IMR-90 (cell line): ENCODE results near the gene APOL3. TPM values are rescaled to one million over a fixed set of nuclear protein-coding genes. Genes with fewer than 3 reads are reported as not detected.

Experiments used
- ATAC-seq: fragments of 200-7000 bp; cut with Tn5 transposase; 2 replicates; pipeline ENCODE4 v1.9.1; 2020; ENCODE audit warnings: low read depth, mild to moderate bottlenecking, moderate library complexity
- BruUV-seq: library from RNA; stranded (reverse); fragments of 400-500 nt; replicated peaks from 2 replicates; lab custom pipeline; 2021; lab: Mats Ljungman, UMichigan
- CTCF ChIA-PET: fragments of 300-600 bp; formaldehyde crosslinking; extraction: SDS; loops from one replicate; lab custom pipeline; 2021; ENCODE audit warnings: antibody characterized with exemption; lab: Yijun Ruan, JAX
- POLR2A ChIA-PET: fragments of 300-600 bp; sonication (Branson Sonifier 250); formaldehyde crosslinking; loops from one replicate; lab custom pipeline; 2022; ENCODE audit warnings: antibody characterized with exemption; ENCODE audit not compliant: unreplicated experiment; lab: Charles Lee
- DNase-seq: peaks from one replicate; pipeline ENCODE4 v3.0.0; 2013
- H2AFZ ChIP-seq: replicated peaks from 2 replicates; pipeline ENCODE3; 2013; ENCODE audit warnings: low read length, mild to moderate bottlenecking; ENCODE audit not compliant: poor library complexity
- H2AK5ac ChIP-seq: 2 replicates; pipeline ENCODE4 v1.6.1; 2013; ENCODE audit warnings: low read depth, low read length, inconsistent platforms
- H2AK9ac ChIP-seq: replicated peaks from 2 replicates; pipeline ENCODE3; 2013; ENCODE audit warnings: mild to moderate bottlenecking, low read depth, low read length, moderate library complexity; ENCODE audit not compliant: poor library complexity
- H2BK120ac ChIP-seq: 2 replicates; pipeline ENCODE4 v1.6.1; 2013; ENCODE audit warnings: low read depth, low read length, inconsistent platforms
- H2BK15ac ChIP-seq: 3 replicates; pipeline ENCODE4 v1.6.1; 2013; ENCODE audit warnings: low read depth, low read length, inconsistent platforms
- H2BK20ac ChIP-seq: 2 replicates; pipeline ENCODE4 v1.6.1; 2013; ENCODE audit warnings: low read depth, mild to moderate bottlenecking, inconsistent platforms, low read length, moderate library complexity
- H2BK5ac ChIP-seq: 2 replicates; pipeline ENCODE4 v1.6.1; 2013; ENCODE audit warnings: mild to moderate bottlenecking, low read depth, low read length, inconsistent platforms; ENCODE audit not compliant: poor library complexity, severe bottlenecking
- H3K14ac ChIP-seq: replicated peaks from 2 replicates; pipeline ENCODE4 v1.6.1; 2013; ENCODE audit warnings: low read depth, low read length, inconsistent platforms
- H3K18ac ChIP-seq: 2 replicates; pipeline ENCODE4 v1.6.1; 2013; ENCODE audit warnings: low read depth, low read length, control low read depth
- H3K23ac ChIP-seq: 2 replicates; pipeline ENCODE4 v1.6.1; 2013; ENCODE audit warnings: low read depth, low read length, inconsistent platforms
- H3K27ac ChIP-seq: 2 replicates; pipeline ENCODE4 v1.5.1; 2013; ENCODE audit warnings: mild to moderate bottlenecking, control low read depth, low read length; ENCODE audit not compliant: insufficient read depth
- H3K27me3 ChIP-seq: 2 replicates; pipeline ENCODE4 v1.6.1; 2013; ENCODE audit warnings: low read length; ENCODE audit not compliant: control insufficient read depth, insufficient read depth
- H3K36me3 ChIP-seq: 2 replicates; pipeline ENCODE4 v1.6.1; 2013; ENCODE audit warnings: low read length, mixed read lengths; ENCODE audit not compliant: control insufficient read depth, insufficient read depth
- H3K4ac ChIP-seq: 2 replicates; pipeline ENCODE4 v1.6.1; 2013; ENCODE audit warnings: low read depth, low read length, inconsistent platforms
- H3K4me1 ChIP-seq: 2 replicates; pipeline ENCODE4 v1.6.1; 2013; ENCODE audit warnings: low read length, mixed read lengths; ENCODE audit not compliant: control insufficient read depth, insufficient read depth
- H3K4me2 ChIP-seq: 2 replicates; pipeline ENCODE4 v1.6.1; 2013; ENCODE audit warnings: low read depth, mild to moderate bottlenecking, control low read depth, low read length, moderate library complexity
- H3K4me3 ChIP-seq: 2 replicates; pipeline ENCODE4 v1.5.1; 2013; ENCODE audit warnings: low read depth, mild to moderate bottlenecking, control low read depth, low read length, moderate library complexity; ENCODE audit not compliant: insufficient read depth
- H3K56ac ChIP-seq: 2 replicates; pipeline ENCODE4 v1.6.1; 2013; ENCODE audit warnings: low read length, inconsistent platforms; ENCODE audit not compliant: insufficient read depth; ENCODE audit errors: extremely low read depth
- H3K79me1 ChIP-seq, 2 experiments: 2 replicates each; pipeline ENCODE4 v1.6.1; 2013; ENCODE audit warnings: low read length in 2 of 2, inconsistent platforms in 1 of 2, low read depth in 1 of 2
- H3K9ac ChIP-seq: 2 replicates; pipeline ENCODE4 v1.6.1; 2013; ENCODE audit warnings: low read depth, low read length, control low read depth
- H3K9me1 ChIP-seq: 2 replicates; pipeline ENCODE4 v1.6.1; 2013; ENCODE audit warnings: low read length, inconsistent platforms; ENCODE audit not compliant: insufficient read depth
- H3K9me3 ChIP-seq: 2 replicates; pipeline ENCODE4 v1.6.1; 2013; ENCODE audit warnings: low read length; ENCODE audit not compliant: control insufficient read depth, insufficient read depth
- H4K20me1 ChIP-seq: 2 replicates; pipeline ENCODE4 v1.6.1; 2013; ENCODE audit warnings: low read length, inconsistent platforms; ENCODE audit not compliant: insufficient read depth
- H4K5ac ChIP-seq: 2 replicates; pipeline ENCODE4 v1.6.1; 2013; ENCODE audit warnings: mild to moderate bottlenecking, low read depth, low read length, control low read depth
- H4K8ac ChIP-seq, 2 experiments: 2 replicates each; pipeline ENCODE4 v1.6.1; 2013; ENCODE audit warnings: low read depth in 2 of 2, low read length in 2 of 2, control low read depth in 1 of 2, inconsistent platforms in 1 of 2
- H4K91ac ChIP-seq: 2 replicates; pipeline ENCODE4 v1.6.1; 2013; ENCODE audit warnings: low read depth, low read length, inconsistent platforms; ENCODE audit not compliant: insufficient read depth
- ELK1 ChIP-seq: fragments of 150-350 bp; IDR thresholded peaks from 2 replicates; pipeline ENCODE4 v1.6.1; 2016; ENCODE audit warnings: low read depth, mild to moderate bottlenecking, low read length, moderate library complexity, borderline replicate concordance
- SMC3 ChIP-seq: fragments of 150-350 bp; IDR thresholded peaks from 2 replicates; pipeline ENCODE4 v1.6.1; 2016; ENCODE audit warnings: low read depth, mild to moderate bottlenecking, antibody characterized with exemption, low read length, moderate library complexity
- WGBS, 2 experiments: methylation state at CpG; one replicate each; pipeline versions ENCODE4 v1.1.5 to v1.1.7; 2013; ENCODE audit warnings: missing lambda C conversion rate in 2 of 2; ENCODE audit not compliant: insufficient read length in 1 of 2; ENCODE audit errors: extremely low coverage in 2 of 2; 5-methylcytosine and 5-hydroxymethylcytosine counted together
- dilution Hi-C: fragments of 300-500 bp; cut with HindIII; formaldehyde crosslinking; loops from one replicate; pipeline ENCODE4 v1.14.3; 2018; ENCODE audit warnings: low sequenced_read_pairs; ENCODE audit not compliant: unreplicated experiment
- in situ Hi-C: fragments of 300-500 bp; cut with MboI; formaldehyde crosslinking; loops from 3 replicates; pipeline ENCODE4 v1.14.3; 2019; ENCODE audit warnings: low sequenced_read_pairs, inconsistent platforms, mixed read lengths
- intact Hi-C: fragments of 100-400 bp; cut with micrococcal nuclease; formaldehyde crosslinking; loops from 2 replicates; pipeline ENCODE4 v1.10.0; 2022
- polyA plus RNA-seq, 3 experiments: library from polyadenylated mRNA; depleted of rRNA; stranded (reverse); fragments of >200 nt; gene quantifications; 2 replicates each; pipeline ENCODE4 v1.2.3, GENCODE V29; 2012; ENCODE audit warnings: low replicate concordance in 1 of 3
- total RNA-seq: library from RNA; depleted of rRNA; stranded (reverse); fragments of >200 nt; gene quantifications from 2 replicates; pipeline ENCODE4 v1.2.3, GENCODE V29; 2012

APOL3 gene
- total and polyA plus RNA-seq, 2 of the 4 experiments (the other 2 are of a cell fraction), result 1.4 to 2.3 TPM

GRCh38 chr22:36183446-36183845 is 22.9 kb upstream of the APOL3 start:
- no peak overlapping the region for H2BK120ac ChIP-seq
- no peak overlapping the region for H3K56ac ChIP-seq
- H3K9me1 ChIP-seq, result no peaks in the 10 kb centered on the region; the same call in 1 of the 2 replicates
- no peak overlapping the region for H3K4ac ChIP-seq
- H3K4me3 ChIP-seq, result no peak overlapping the region
- H4K91ac ChIP-seq, result no peak overlapping the region
- DNase-seq (no peak), ATAC-seq (no peak)
- H4K20me1 ChIP-seq, result no peaks in the 10 kb centered on the region
- no peak overlapping the region for H3K9ac ChIP-seq
- intact Hi-C loops (no loop called here), in situ Hi-C loops (loop anchor here (5.0 kb wide), 1 partner anchor 41 kb away; no protein-coding TSS in a partner anchor), dilution Hi-C loops (no loop called here)
- WGBS, 2 experiments, result 74% methylated on average over 3 of the region's 7 CpGs; no CpG with 5 or more reads in 1 of the 2 experiments
- H3K18ac ChIP-seq, result no peak overlapping the region
- no peak overlapping the region for H3K27ac ChIP-seq
- no peak overlapping the region for H4K5ac ChIP-seq
- no peak overlapping the region for H2AFZ ChIP-seq
- CTCF ChIA-PET, result interaction anchor here (1.4 kb wide), 1 partner anchor 38 kb away, joined by 4 read pairs; no protein-coding TSS in a partner anchor
- POLR2A ChIA-PET, result no interaction called here
- H3K79me1 ChIP-seq, result no peaks in the 10 kb centered on the region
- no peak overlapping the region for H2BK15ac ChIP-seq
- no peak overlapping the region for H3K4me2 ChIP-seq
- no peak overlapping the region for H2AK5ac ChIP-seq
- no peak overlapping the region for H3K14ac ChIP-seq
- H3K27me3 ChIP-seq, result peaks cover 44% of the 10 kb centered on the region
- no peaks in the 10 kb centered on the region for H3K36me3 ChIP-seq
- BruUV-seq, result no TSS peak
- no peak overlapping the region for H3K23ac ChIP-seq
- no peaks in the 10 kb centered on the region for H3K4me1 ChIP-seq
- no peaks in the 10 kb centered on the region for H3K9me3 ChIP-seq
- no peak overlapping the region for H2BK5ac ChIP-seq
- H4K8ac ChIP-seq, result no peak overlapping the region
- H2AK9ac ChIP-seq, result no peak overlapping the region
- H2BK20ac ChIP-seq, result no peak overlapping the region
- TF ChIP-seq ELK1 (no peak), SMC3 (no peak)
